Progenitor cell of endocrine pancreas (in vitro differentiated cells): ENCODE data around the gene TMUB2. TPM values are rescaled to one million over a fixed set of nuclear protein-coding genes. Genes with fewer than 3 reads are reported as not detected.

Experiments
- DNase-seq: peaks from one replicate; pipeline ENCODE4 v3.0.0; 2021; ENCODE audit warnings: low spot score; ENCODE audit not compliant: unreplicated experiment
- H3K27ac Mint-ChIP-seq: 2 replicates; pipeline ENCODE4 v1.8.0; 2021; ENCODE audit warnings: mild to moderate bottlenecking, moderate library complexity, mixed read lengths
- H3K27me3 Mint-ChIP-seq: 2 replicates; pipeline ENCODE4 v1.8.0; 2021; ENCODE audit warnings: mixed read lengths
- H3K36me3 Mint-ChIP-seq: 2 replicates; pipeline ENCODE4 v1.8.0; 2022; ENCODE audit warnings: mixed read lengths; ENCODE audit not compliant: insufficient read depth
- H3K4me1 Mint-ChIP-seq: 2 replicates; pipeline ENCODE4 v1.8.0; 2021; ENCODE audit warnings: low read depth, mixed read lengths
- H3K4me3 Mint-ChIP-seq: 2 replicates; pipeline ENCODE4 v1.8.0; 2021; ENCODE audit warnings: low read depth, mild to moderate bottlenecking, moderate library complexity, mixed read lengths
- H3K9me3 Mint-ChIP-seq: 2 replicates; pipeline ENCODE4 v1.8.0; 2021; ENCODE audit warnings: low read depth, mixed read lengths
- CTCF ChIP-seq: fragments of 200-600 bp; sonication (generic); IDR thresholded peaks from one replicate; pipeline ENCODE4 v1.5.0; 2021; ENCODE audit warnings: antibody characterized with exemption, mild to moderate bottlenecking; ENCODE audit not compliant: unreplicated experiment
- total RNA-seq: library from RNA; stranded (reverse); gene quantifications from 2 replicates; pipeline ENCODE4 v1.2.1, GENCODE V29; 2021

Gene TMUB2
- total RNA-seq, 1 donor from 2014 or later, result 50.3 TPM

- peak overlapping the region; percentile 95 for H3K27ac Mint-ChIP-seq
- no peaks in the 10 kb centered on the region for H3K27me3 Mint-ChIP-seq
- no peaks in the 10 kb centered on the region for H3K9me3 Mint-ChIP-seq
Observed at GRCh38 chr17:44220213-44221083, 33.7 kb downstream of the TMUB2 start.

GRCh38 chr17:44221084-44221861, 34.5 kb downstream of the TMUB2 start:
- Mint-ChIP-seq H3K27ac (peak overlapping the region; percentile 90), H3K4me3 (peak overlapping the region; percentile 91), H3K4me1 (peaks cover 14% of the 10 kb centered on the region), H3K27me3 (no peaks in the 10 kb centered on the region), H3K36me3 (peaks cover 7% of the 10 kb centered on the region), H3K9me3 (no peaks in the 10 kb centered on the region)
- peak; percentile 62 for DNase-seq
- TF ChIP-seq CTCF, result no peak

More at GRCh38 chr17:44220213-44221083, 33.7 kb downstream of the TMUB2 start:
- TF ChIP-seq CTCF, result no peak
- Mint-ChIP-seq H3K4me1 (peaks cover 14% of the 10 kb centered on the region), H3K36me3 (peaks cover 7% of the 10 kb centered on the region), H3K4me3 (peak overlapping the region; percentile 91)
- DNase-seq, result peak; percentile 39

GRCh38 chr17:44221862-44222111, 35.0 kb downstream of the TMUB2 start:
- TF ChIP-seq CTCF, result no peak
- peak overlapping the region; percentile 90 for H3K27ac Mint-ChIP-seq
- peaks cover 3% of the 10 kb centered on the region for H3K36me3 Mint-ChIP-seq

GRCh38 chr17:44222112-44222869, 35.5 kb downstream of the TMUB2 start:
- H3K4me3 Mint-ChIP-seq, result peak overlapping the region; percentile 91
- peaks cover 14% of the 10 kb centered on the region for H3K4me1 Mint-ChIP-seq
- H3K27ac Mint-ChIP-seq, result peak overlapping the region; percentile 90
- DNase-seq, result no peak
- H3K27me3 Mint-ChIP-seq, result no peaks in the 10 kb centered on the region
- H3K36me3 Mint-ChIP-seq, result no peaks in the 10 kb centered on the region
- peak; percentile 30 for TF ChIP-seq CTCF
- no peaks in the 10 kb centered on the region for H3K9me3 Mint-ChIP-seq

More at GRCh38 chr17:44221862-44222111, 35.0 kb downstream of the TMUB2 start:
- no peaks in the 10 kb centered on the region for H3K27me3 Mint-ChIP-seq
- H3K4me3 Mint-ChIP-seq, result peak overlapping the region; percentile 91
- H3K4me1 Mint-ChIP-seq, result peaks cover 14% of the 10 kb centered on the region
- H3K9me3 Mint-ChIP-seq, result no peaks in the 10 kb centered on the region
- no peak for DNase-seq

- H3K27ac Mint-ChIP-seq, result no peak overlapping the region
- no peak overlapping the region for H3K4me3 Mint-ChIP-seq
- no peak for DNase-seq
- TF ChIP-seq CTCF, result no peak
- H3K4me1 Mint-ChIP-seq, result peaks cover 10% of the 10 kb centered on the region
- H3K27me3 Mint-ChIP-seq, result no peaks in the 10 kb centered on the region
- no peaks in the 10 kb centered on the region for H3K9me3 Mint-ChIP-seq
- H3K36me3 Mint-ChIP-seq, result no peaks in the 10 kb centered on the region
Observed at GRCh38 chr17:44223541-44224071, 36.8 kb downstream of the TMUB2 start.
